GM23338 (cell line): Measurements from ENCODE around the gene PYCR2. TPM values are rescaled to one million over a fixed set of nuclear protein-coding genes. Genes with fewer than 3 reads are reported as not detected.

Source experiments
- ATAC-seq: fragments of 200-7000 bp; cut with Tn5 transposase; 3 replicates; pipeline ENCODE4 v1.9.1; 2020
- DNase-seq: peaks from one replicate; pipeline ENCODE4 v3.0.0-alpha.2; 2015; ENCODE audit warnings: low spot score
- H2AFZ ChIP-seq: fragments of 200-600 bp; sonication (generic); 2 replicates; pipeline ENCODE4 v1.8.0; 2016; ENCODE audit warnings: antibody characterized with exemption, mild to moderate bottlenecking, moderate library complexity
- H3F3A ChIP-seq: fragments of 200-600 bp; sonication (generic); replicated peaks from 2 replicates; pipeline ENCODE4 v1.8.0; 2017; ENCODE audit warnings: antibody characterized with exemption, mixed run types, low read depth
- H3K27ac ChIP-seq: fragments of 200-600 bp; sonication (generic); 2 replicates; pipeline ENCODE4 v1.6.1; 2016; ENCODE audit warnings: low read depth
- H3K27me3 ChIP-seq: fragments of 200-600 bp; sonication (generic); 2 replicates; pipeline ENCODE4 v1.8.0; 2016; ENCODE audit warnings: mild to moderate bottlenecking, mixed run types, moderate library complexity; ENCODE audit not compliant: insufficient read depth
- H3K36me3 ChIP-seq: fragments of 200-600 bp; sonication (generic); 2 replicates; pipeline ENCODE4 v1.8.0; 2016; ENCODE audit warnings: mild to moderate bottlenecking; ENCODE audit not compliant: insufficient read depth
- H3K4me1 ChIP-seq: fragments of 200-600 bp; sonication (generic); 2 replicates; pipeline ENCODE4 v1.8.0; 2016; ENCODE audit warnings: mild to moderate bottlenecking, moderate library complexity; ENCODE audit not compliant: insufficient read depth
- H3K4me2 ChIP-seq: fragments of 200-600 bp; sonication (generic); 2 replicates; pipeline ENCODE4 v1.7.1; 2017; ENCODE audit warnings: mixed run types
- H3K4me3 ChIP-seq: fragments of 200-600 bp; sonication (generic); 2 replicates; pipeline ENCODE4 v1.6.1; 2016; ENCODE audit warnings: mixed run types
- H3K79me2 ChIP-seq: fragments of 200-600 bp; sonication (generic); replicated peaks from 2 replicates; pipeline ENCODE4 v1.8.0; 2017; ENCODE audit warnings: mild to moderate bottlenecking; ENCODE audit not compliant: insufficient read depth
- H3K9me2 ChIP-seq: fragments of 200-600 bp; sonication (generic); 2 replicates; pipeline ENCODE4 v1.8.0; 2017; ENCODE audit not compliant: insufficient read depth
- H4K20me1 ChIP-seq: fragments of 200-600 bp; sonication (generic); replicated peaks from 2 replicates; pipeline ENCODE4 v1.8.0; 2017; ENCODE audit warnings: mild to moderate bottlenecking; ENCODE audit not compliant: insufficient read depth
- H3K27ac Mint-ChIP-seq: 2 replicates; pipeline ENCODE4 v1.8.0; 2020; ENCODE audit warnings: inconsistent platforms, mild to moderate bottlenecking, moderate library complexity, mixed read lengths
- H3K27me3 Mint-ChIP-seq: 3 replicates; pipeline ENCODE4 v1.8.0; 2022; ENCODE audit warnings: low read depth, mild to moderate bottlenecking, moderate library complexity, mixed read lengths, inconsistent platforms; ENCODE audit not compliant: insufficient read depth, poor library complexity
- H3K36me3 Mint-ChIP-seq: 3 replicates; pipeline ENCODE4 v1.8.0; 2021; ENCODE audit warnings: low read depth, mild to moderate bottlenecking, inconsistent platforms, moderate library complexity, mixed read lengths
- H3K4me1 Mint-ChIP-seq: 3 replicates; pipeline ENCODE4 v1.8.0; 2020; ENCODE audit warnings: mild to moderate bottlenecking, inconsistent platforms, mixed read lengths
- H3K4me3 Mint-ChIP-seq: 3 replicates; pipeline ENCODE4 v1.8.0; 2021; ENCODE audit warnings: moderate library complexity, mild to moderate bottlenecking, inconsistent platforms, mixed read lengths
- H3K9me3 Mint-ChIP-seq: 3 replicates; pipeline ENCODE4 v1.8.0; 2020; ENCODE audit warnings: moderate library complexity, mild to moderate bottlenecking, inconsistent platforms, mixed read lengths
- CREB1 ChIP-seq: fragments of 250-450 bp; sonication (Bioruptor Pico); IDR thresholded peaks from 2 replicates; pipeline ENCODE4 v1.5.0; 2020; ENCODE audit warnings: low read depth, mild to moderate bottlenecking, moderate library complexity
- CTCF ChIP-seq, 2 experiments: fragments of 200-600 bp in 1 of 2; sonication (generic) in 1 of 2; conservative IDR thresholded peaks; 2 replicates each; pipeline versions ENCODE4 v1.5.1 to v1.6.1; 2016 to 2017; ENCODE audit warnings: antibody characterized with exemption in 2 of 2, low read depth in 2 of 2, mild to moderate bottlenecking in 2 of 2, moderate library complexity in 1 of 2
- ETS1 ChIP-seq: IDR thresholded peaks from 2 replicates; pipeline ENCODE4 v1.6.1; 2016; ENCODE audit warnings: antibody characterized with exemption
- EZH2 ChIP-seq: fragments of 200-600 bp; sonication (generic); IDR thresholded peaks from one replicate; pipeline ENCODE4 v1.8.0; 2017; ENCODE audit warnings: antibody characterized with exemption, mild to moderate bottlenecking, low read depth; ENCODE audit not compliant: unreplicated experiment
- EZH2phosphoT487 ChIP-seq: fragments of 200-600 bp; sonication (generic); IDR thresholded peaks from one replicate; pipeline ENCODE4 v1.8.1; 2018; ENCODE audit warnings: antibody characterized with exemption; ENCODE audit not compliant: unreplicated experiment
- JUNB ChIP-seq: IDR thresholded peaks from one replicate; pipeline ENCODE4 v1.6.1; 2016; ENCODE audit warnings: antibody characterized with exemption; ENCODE audit not compliant: unreplicated experiment
- NANOG ChIP-seq: IDR thresholded peaks from 2 replicates; pipeline ENCODE4 v1.6.1; 2016; ENCODE audit warnings: antibody characterized with exemption, borderline replicate concordance
- POLR2AphosphoS5 ChIP-seq: IDR thresholded peaks from 2 replicates; pipeline ENCODE4 v1.6.1; 2016; ENCODE audit warnings: antibody characterized with exemption, low read depth
- REST ChIP-seq: IDR thresholded peaks from one replicate; pipeline ENCODE4 v1.6.1; 2018; ENCODE audit warnings: antibody characterized with exemption; ENCODE audit not compliant: unreplicated experiment
- STAT1 ChIP-seq: IDR thresholded peaks from one replicate; pipeline ENCODE4 v1.6.1; 2016; ENCODE audit warnings: antibody characterized with exemption; ENCODE audit not compliant: unreplicated experiment
- ZNF114 ChIP-seq: fragments of 250-450 bp; sonication (Bioruptor Pico); IDR thresholded peaks from 2 replicates; pipeline ENCODE4 v1.5.0; 2020; ENCODE audit warnings: mild to moderate bottlenecking, moderate library complexity
- ZNF331 ChIP-seq: fragments of 250-450 bp; sonication (Bioruptor Pico); IDR thresholded peaks from 2 replicates; pipeline ENCODE4 v1.5.0; 2020; ENCODE audit warnings: low read depth, mild to moderate bottlenecking, moderate library complexity
- ZNF462 ChIP-seq: fragments of 250-450 bp; sonication (Bioruptor Pico); IDR thresholded peaks from 2 replicates; pipeline ENCODE4 v1.5.0; 2020; ENCODE audit warnings: mild to moderate bottlenecking, moderate library complexity
- polyA plus RNA-seq: library from polyadenylated mRNA; unstranded; fragments of >200 nt; fragmentation: Nextera tagmentation; extraction: Ambion mirVana; gene quantifications from 2 replicates; pipeline ENCODE4 v1.2.1, GENCODE V29; 2016
- total RNA-seq: library from RNA; depleted of rRNA; stranded (reverse); fragments of >200 nt; shearing (Covaris generic); gene quantifications from 2 replicates; pipeline ENCODE4 v1.2.3, GENCODE V29; 2014

Gene PYCR2
- total and polyA plus RNA-seq, 2 experiments from 2014 or later: 89.1 to 109 TPM

GRCh38 chr1:225914947-225915346, 9.1 kb downstream of the PYCR2 start:
- Mint-ChIP-seq H3K4me3 (no peak overlapping the region), H3K27ac (0 out of 2 replicates have a peak overlapping the region, but pooled peaks have one; percentile 3), H3K27me3 (peaks cover 11% of the 10 kb centered on the region), H3K4me1 (peaks cover 18% of the 10 kb centered on the region), H3K36me3 (peaks cover 31% of the 10 kb centered on the region), H3K9me3 (no peaks in the 10 kb centered on the region)
- no peak overlapping the region for H3K27ac ChIP-seq
- no peaks in the 10 kb centered on the region for H3K79me2 ChIP-seq
- no peaks in the 10 kb centered on the region for H3K27me3 ChIP-seq
- no peak overlapping the region for H3K4me2 ChIP-seq
- ATAC-seq (no peak), DNase-seq (no peak)
- TF ChIP-seq ZNF114: no peak
- no peak for TF ChIP-seq ZNF462
- TF ChIP-seq JUNB: no peak
- no peak for TF ChIP-seq ZNF331 (CRISPR knock-in tag)
- TF ChIP-seq EZH2phosphoT487: no peak
- TF ChIP-seq REST: no peak
- TF ChIP-seq ETS1: no peak
- no peak for TF ChIP-seq CREB1
- TF ChIP-seq POLR2AphosphoS5: no peak
- no peak for TF ChIP-seq EZH2
- TF ChIP-seq CTCF (conservative IDR thresholded peaks at IDR 0.05; ENCODE audit: low read depth in 2 of 2): no peak
- TF ChIP-seq STAT1: no peak
- TF ChIP-seq NANOG: no peak
- H3K9me2 ChIP-seq: no peaks in the 10 kb centered on the region
- H3K4me3 ChIP-seq: no peak overlapping the region
- no peak overlapping the region for H2AFZ ChIP-seq
- H3K4me1 ChIP-seq: peaks cover 10% of the 10 kb centered on the region
- peaks cover 6% of the 10 kb centered on the region; the same call in 1 of the 2 replicates for H3K36me3 ChIP-seq
- H4K20me1 ChIP-seq: no peaks in the 10 kb centered on the region
- no peaks in the 10 kb centered on the region; the same call in 1 of the 2 replicates for H3F3A ChIP-seq
